CD14-positive monocyte (primary cell): ENCODE results near the gene ACSM5. TPM values are rescaled to one million over a fixed set of nuclear protein-coding genes. Genes with fewer than 3 reads are reported as not detected.
"Not testable (repeated sequence)": the region's sequence is repeated elsewhere in the genome, so short reads cannot be mapped to it uniquely, and the experiment has no call there.

Experiments
- DNase-seq, 3 donors: peaks; one replicate each; pipeline ENCODE4 v3.0.0-alpha.2; 2011 to 2022
- H2AFZ ChIP-seq: 2 replicates; pipeline ENCODE4 v1.6.0; 2012; ENCODE audit warnings: mild to moderate bottlenecking, low read depth, low read length, inconsistent platforms; ENCODE audit not compliant: insufficient read depth, poor library complexity, severe bottlenecking
- H3K27ac ChIP-seq, 2 donors: 1 replicate in 1 of 2; 2 replicates in 1 of 2; pipeline ENCODE4 v1.5.1; 2012 to 2013; ENCODE audit warnings: low read length in 2 of 2, control low read depth in 1 of 2, inconsistent platforms in 1 of 2, low read depth in 1 of 2, mild to moderate bottlenecking in 1 of 2
- H3K27me3 ChIP-seq, 2 donors: one replicate each; pipeline versions ENCODE4 v1.6.0 to v1.6.1; 2011 to 2013; ENCODE audit warnings: low read length in 2 of 2; ENCODE audit not compliant: control insufficient read depth in 2 of 2, insufficient read depth in 2 of 2
- H3K36me3 ChIP-seq, 2 donors: replicated peaks in 1 of 2; 1 replicate in 1 of 2; 2 replicates in 1 of 2; pipeline versions ENCODE4 v1.5.1 to v1.6.1; 2012 to 2013; ENCODE audit warnings: low read length in 2 of 2, control low read depth in 1 of 2, inconsistent platforms in 1 of 2, mild to moderate bottlenecking in 1 of 2; ENCODE audit not compliant: insufficient read depth in 2 of 2, control insufficient read depth in 1 of 2
- H3K4me1 ChIP-seq, 2 donors: 1 replicate in 1 of 2; 2 replicates in 1 of 2; pipeline versions ENCODE4 v1.5.1 to v1.6.1; 2012 to 2013; ENCODE audit warnings: low read length in 2 of 2, control low read depth in 1 of 2, inconsistent platforms in 1 of 2, mild to moderate bottlenecking in 1 of 2, moderate library complexity in 1 of 2; ENCODE audit not compliant: insufficient read depth in 2 of 2, control insufficient read depth in 1 of 2
- H3K4me2 ChIP-seq: replicated peaks from 2 replicates; pipeline ENCODE3; 2012; ENCODE audit warnings: low read length, moderate library complexity, mild to moderate bottlenecking; ENCODE audit not compliant: poor library complexity, severe bottlenecking; ENCODE audit errors: extremely low read depth
- H3K4me3 ChIP-seq, 3 experiments: fragments of 200-600 bp in 1 of 3; sonication (generic) in 1 of 3; replicated peaks in 1 of 3; 1 replicate in 2 of 3; 2 replicates in 1 of 3; pipeline ENCODE4 v1.5.1; 2011 to 2013; ENCODE audit warnings: low read length in 3 of 3, mild to moderate bottlenecking in 3 of 3, control low read depth in 2 of 3, low read depth in 2 of 3, inconsistent platforms in 1 of 3, moderate library complexity in 1 of 3
- H3K79me2 ChIP-seq: 2 replicates; pipeline ENCODE4 v1.6.0; 2012; ENCODE audit warnings: mild to moderate bottlenecking, control low read depth, inconsistent platforms, low read length, moderate library complexity; ENCODE audit not compliant: insufficient read depth
- H3K9ac ChIP-seq: 2 replicates; pipeline ENCODE4 v1.6.0; 2017; ENCODE audit warnings: low read length, mild to moderate bottlenecking; ENCODE audit not compliant: insufficient read depth, poor library complexity, severe bottlenecking
- H3K9me3 ChIP-seq, 2 donors: replicated peaks in 1 of 2; 1 replicate in 1 of 2; 2 replicates in 1 of 2; pipeline versions ENCODE4 v1.5.1 to v1.6.1; 2012 to 2013; ENCODE audit warnings: low read length in 2 of 2, control low read depth in 1 of 2; ENCODE audit not compliant: control insufficient read depth in 1 of 2, insufficient read depth in 1 of 2
- H4K20me1 ChIP-seq: 2 replicates; pipeline ENCODE4 v1.6.0; 2012; ENCODE audit warnings: mild to moderate bottlenecking, low read length, control low read depth, moderate library complexity; ENCODE audit not compliant: insufficient read depth
- H3K27ac Mint-ChIP-seq, 7 donors: one replicate each; pipeline ENCODE4 v1.8.0; 2020; ENCODE audit warnings: mild to moderate bottlenecking in 7 of 7, mixed read lengths in 7 of 7, moderate library complexity in 6 of 7, inconsistent platforms in 2 of 7
- H3K27me3 Mint-ChIP-seq, 3 donors: one replicate each; pipeline ENCODE4 v1.8.0; 2021 to 2022; ENCODE audit warnings: low read depth in 3 of 3, mild to moderate bottlenecking in 3 of 3, mixed read lengths in 3 of 3, moderate library complexity in 3 of 3, inconsistent platforms in 1 of 3
- H3K36me3 Mint-ChIP-seq, 2 donors: one replicate each; pipeline ENCODE4 v1.8.0; 2020; ENCODE audit warnings: mixed read lengths in 2 of 2, inconsistent platforms in 1 of 2, mild to moderate bottlenecking in 1 of 2
- H3K4me1 Mint-ChIP-seq: one replicate; pipeline ENCODE4 v1.8.0; 2020; ENCODE audit warnings: mild to moderate bottlenecking, mixed read lengths
- H3K4me3 Mint-ChIP-seq, 2 donors: one replicate each; pipeline ENCODE4 v1.8.0; 2020; ENCODE audit warnings: mild to moderate bottlenecking in 2 of 2, mixed read lengths in 2 of 2, moderate library complexity in 1 of 2
- H3K9me3 Mint-ChIP-seq, 7 donors: one replicate each; pipeline ENCODE4 v1.8.0; 2020 to 2022; ENCODE audit warnings: mixed read lengths in 7 of 7, mild to moderate bottlenecking in 6 of 7, moderate library complexity in 6 of 7, inconsistent platforms in 2 of 7
- WGBS: methylation state at CpG from one replicate; pipeline ENCODE4 v1.1.5; 2013; ENCODE audit warnings: missing lambda C conversion rate; ENCODE audit not compliant: insufficient coverage; 5-methylcytosine and 5-hydroxymethylcytosine counted together
- intact Hi-C, 2 donors: fragments of 100-400 bp; cut with micrococcal nuclease; formaldehyde crosslinking; loops; one replicate each; pipeline versions ENCODE4 v1.15.0 to v1.15.1; 2023
- polyA plus RNA-seq, 3 donors: library from polyadenylated mRNA; depleted of rRNA in 1 of 3; unstranded in 2 of 3; stranded (reverse) in 1 of 3; fragments of 300-500 nt in 2 of 3; fragments of >200 nt in 1 of 3; fragmentation: Illumina TruSeq in 2 of 3; gene quantifications; 1 replicate in 2 of 3; 2 replicates in 1 of 3; pipeline ENCODE4 v1.2.3, GENCODE V29; 2012 to 2021
- TF ChIP-seq, protein P1 (sequence below): fragments of 200-600 bp; IDR thresholded peaks from one replicate; pipeline ENCODE4 v1.8.0; 2022; ENCODE audit warnings: antibody characterized with exemption, mild to moderate bottlenecking

The ACSM5 gene
- polyA plus RNA-seq, 3 donors = 0.05 to 0.33 (median 0.24) TPM

- H3K36me3 Mint-ChIP-seq = no peaks in the 10 kb centered on the region
- no peak overlapping the region for H3K27ac ChIP-seq
- H2AFZ ChIP-seq = no peak overlapping the region
- H3K27me3 Mint-ChIP-seq = peaks cover 8 to 19% (median 10%) of the 10 kb centered on the region in 3 donors
- H3K27me3 ChIP-seq = peaks cover 4 to 15% of the 10 kb centered on the region in 2 donors
- no peak overlapping the region for H3K9ac ChIP-seq
- no CpG with 5 or more reads among the region's 1 CpG for WGBS
- no peak for DNase-seq
- no peak overlapping the region for H3K4me2 ChIP-seq
- no peak overlapping the region for H3K4me3 Mint-ChIP-seq
- TF ChIP-seq, protein P1, sequence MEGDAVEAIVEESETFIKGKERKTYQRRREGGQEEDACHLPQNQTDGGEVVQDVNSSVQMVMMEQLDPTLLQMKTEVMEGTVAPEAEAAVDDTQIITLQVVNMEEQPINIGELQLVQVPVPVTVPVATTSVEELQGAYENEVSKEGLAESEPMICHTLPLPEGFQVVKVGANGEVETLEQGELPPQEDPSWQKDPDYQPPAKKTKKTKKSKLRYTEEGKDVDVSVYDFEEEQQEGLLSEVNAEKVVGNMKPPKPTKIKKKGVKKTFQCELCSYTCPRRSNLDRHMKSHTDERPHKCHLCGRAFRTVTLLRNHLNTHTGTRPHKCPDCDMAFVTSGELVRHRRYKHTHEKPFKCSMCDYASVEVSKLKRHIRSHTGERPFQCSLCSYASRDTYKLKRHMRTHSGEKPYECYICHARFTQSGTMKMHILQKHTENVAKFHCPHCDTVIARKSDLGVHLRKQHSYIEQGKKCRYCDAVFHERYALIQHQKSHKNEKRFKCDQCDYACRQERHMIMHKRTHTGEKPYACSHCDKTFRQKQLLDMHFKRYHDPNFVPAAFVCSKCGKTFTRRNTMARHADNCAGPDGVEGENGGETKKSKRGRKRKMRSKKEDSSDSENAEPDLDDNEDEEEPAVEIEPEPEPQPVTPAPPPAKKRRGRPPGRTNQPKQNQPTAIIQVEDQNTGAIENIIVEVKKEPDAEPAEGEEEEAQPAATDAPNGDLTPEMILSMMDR = no peak
- no peaks in the 10 kb centered on the region for H3K9me3 ChIP-seq
- H3K4me1 Mint-ChIP-seq = peaks cover 4% of the 10 kb centered on the region
- no peak overlapping the region for H3K27ac Mint-ChIP-seq
- peaks cover 0 to 2% (median 0%) of the 10 kb centered on the region in 7 donors for H3K9me3 Mint-ChIP-seq
- no peaks in the 10 kb centered on the region for H4K20me1 ChIP-seq
- H3K4me1 ChIP-seq = peaks cover 7 to 8% of the 10 kb centered on the region in 2 donors
- H3K36me3 ChIP-seq = no peaks in the 10 kb centered on the region
- intact Hi-C loops = no loop called here
- no peaks in the 10 kb centered on the region for H3K79me2 ChIP-seq
- no peak overlapping the region for H3K4me3 ChIP-seq
Measured at GRCh38 chr16:20415541-20415940, 6.2 kb downstream of the ACSM5 start.

GRCh38 chr16:20419093-20419492 is 9.8 kb downstream of the ACSM5 start:
- H3K9me3 Mint-ChIP-seq, H3K4me1 ChIP-seq, H3K79me2 ChIP-seq, H3K9me3 ChIP-seq, H3K4me2 ChIP-seq, H3K4me3 Mint-ChIP-seq, H3K36me3 Mint-ChIP-seq, H3K36me3 ChIP-seq, H3K4me1 Mint-ChIP-seq, H3K4me3 ChIP-seq, H4K20me1 ChIP-seq, H2AFZ ChIP-seq, H3K27ac Mint-ChIP-seq, DNase-seq, intact Hi-C loops, H3K9ac ChIP-seq, H3K27ac ChIP-seq: not testable (repeated sequence)
- peaks cover 2 to 14% (median 6%) of the 10 kb centered on the region in 3 donors for H3K27me3 Mint-ChIP-seq
- H3K27me3 ChIP-seq = peaks cover 4 to 15% of the 10 kb centered on the region in 2 donors
- WGBS = 88% methylated on average over 5 of the region's 8 CpGs

DNA sequence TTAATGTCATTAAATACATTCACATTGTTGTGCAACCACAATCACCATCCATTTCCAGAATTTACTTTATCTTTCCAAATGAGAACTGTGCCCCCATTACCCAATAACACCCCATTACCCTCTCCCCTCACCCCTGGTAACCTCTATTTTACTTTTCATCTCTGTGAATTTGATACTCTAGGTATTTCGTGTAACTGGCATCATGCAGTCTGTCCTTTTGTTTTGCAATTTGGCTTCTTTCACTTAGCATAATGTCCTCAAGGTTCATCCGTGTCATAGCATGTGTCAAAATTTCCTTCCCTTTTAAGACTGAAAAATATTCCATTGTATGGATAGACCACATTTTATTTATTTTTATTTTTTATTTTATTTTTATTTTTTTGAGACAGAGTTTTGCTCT is 12.4 kb downstream of the ACSM5 start:
- H3K36me3 Mint-ChIP-seq, H3K27me3 ChIP-seq, H3K4me1 Mint-ChIP-seq, H4K20me1 ChIP-seq, H2AFZ ChIP-seq, H3K9me3 Mint-ChIP-seq, H3K27ac Mint-ChIP-seq, H3K9ac ChIP-seq, H3K36me3 ChIP-seq, H3K4me3 Mint-ChIP-seq, H3K4me3 ChIP-seq, H3K27me3 Mint-ChIP-seq, H3K4me1 ChIP-seq, intact Hi-C loops, H3K9me3 ChIP-seq, H3K27ac ChIP-seq, DNase-seq, H3K4me2 ChIP-seq, H3K79me2 ChIP-seq: not testable (repeated sequence)
- no CpG with 5 or more reads among the region's 2 CpGs for WGBS

DNA sequence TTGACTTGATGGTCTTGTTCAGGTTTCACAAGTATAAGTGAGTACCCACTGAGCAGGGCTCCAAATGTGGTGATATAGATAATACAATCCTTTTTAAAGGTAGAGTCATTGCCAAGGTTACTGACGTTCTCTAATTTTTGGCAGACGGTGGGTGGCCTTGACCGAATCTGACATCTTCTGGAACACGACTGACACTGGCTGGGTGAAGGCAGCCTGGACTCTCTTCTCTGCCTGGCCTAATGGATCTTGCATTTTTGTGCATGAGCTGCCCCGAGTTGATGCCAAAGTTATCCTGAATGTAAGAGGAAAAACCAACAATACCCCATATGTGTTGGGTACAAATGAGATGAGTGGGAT is 14.4 kb downstream of the ACSM5 start:
- H3K4me3 ChIP-seq, H3K27ac Mint-ChIP-seq, intact Hi-C loops: not testable (repeated sequence)

More for the DNA sequence above, 14.4 kb downstream of the ACSM5 start:
- not testable (repeated sequence) for H3K4me2 ChIP-seq, H3K36me3 Mint-ChIP-seq, H3K27me3 ChIP-seq, H3K27me3 Mint-ChIP-seq, H3K4me3 Mint-ChIP-seq, H3K4me1 Mint-ChIP-seq, H3K9ac ChIP-seq, H3K79me2 ChIP-seq, H3K9me3 Mint-ChIP-seq, H2AFZ ChIP-seq, H4K20me1 ChIP-seq, H3K36me3 ChIP-seq, H3K4me1 ChIP-seq, H3K9me3 ChIP-seq, DNase-seq, H3K27ac ChIP-seq
- WGBS = 94% methylated on average over 4 of the region's 5 CpGs
